HG03457 (cell line): ENCODE results near the gene RENBP.
A peak's percentile ranks its signal among the peaks of the same experiment; 100 is the strongest.

ENCODE experiments used
- ATAC-seq: cut with Tn5 transposase; IDR thresholded peaks from one replicate; pipeline ENCODE4 v1.9.1; 2021; ENCODE audit warnings: moderate number of reproducible peaks; ENCODE audit not compliant: unreplicated experiment

RENBP gene

GRCh38 chrX:153971450-153972367, 27.3 kb upstream of the RENBP start, which contains the start of gene HCFC1:
TSS of gene HCFC1 (minus strand) at chrX:153971818. CDS start at chrX:153970840, 978 bp downstream.
- peak; percentile 25 for ATAC-seq

GRCh38 chrX:153971124-153971449, 26.6 kb upstream of the RENBP start:
- no peak for ATAC-seq

- ATAC-seq, result no peak
Observed at GRCh38 chrX:153970357-153971123, 26.1 kb upstream of the RENBP start.

GRCh38 chrX:153969904-153970356, 25.5 kb upstream of the RENBP start:
- no peak for ATAC-seq

DNA sequence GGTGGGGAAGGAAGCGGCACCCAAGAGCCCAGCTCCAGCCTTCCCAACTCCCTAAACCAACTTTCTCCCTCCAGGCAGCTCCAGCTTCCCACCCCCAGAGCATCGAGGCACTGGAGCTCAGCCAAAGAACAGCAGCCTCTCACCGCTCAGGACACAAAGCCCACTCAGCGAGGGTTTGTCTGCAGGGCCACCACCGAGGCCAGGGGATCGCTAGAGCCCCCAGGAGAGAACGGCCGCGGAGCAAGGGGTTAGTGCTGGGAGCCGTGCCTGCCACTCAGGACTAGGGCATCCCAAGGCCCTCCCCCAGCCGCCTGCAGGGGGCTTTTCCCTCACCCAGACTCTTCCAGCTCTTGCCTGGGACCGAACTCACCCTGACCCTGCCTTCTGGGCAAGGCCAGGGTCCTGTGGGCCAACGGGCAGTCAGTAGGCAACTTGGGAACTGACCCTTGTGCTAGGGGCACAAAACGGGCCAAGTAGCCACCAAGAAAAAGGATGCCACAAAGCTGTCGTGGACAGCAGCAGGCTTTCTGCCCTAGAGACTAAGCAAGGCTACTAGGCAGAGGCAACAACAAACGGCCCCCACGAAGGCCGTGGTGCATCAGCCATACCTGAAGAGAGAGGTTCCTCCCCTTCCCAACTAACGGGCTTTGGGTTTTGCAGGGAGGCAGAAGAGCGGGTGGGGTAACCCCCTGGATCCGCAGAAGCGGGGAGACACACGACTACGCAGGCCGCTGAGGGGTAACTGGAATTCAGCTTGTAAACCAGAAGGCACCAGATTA, 24.9 kb upstream of the RENBP start:
- ATAC-seq, result no peak

DNA sequence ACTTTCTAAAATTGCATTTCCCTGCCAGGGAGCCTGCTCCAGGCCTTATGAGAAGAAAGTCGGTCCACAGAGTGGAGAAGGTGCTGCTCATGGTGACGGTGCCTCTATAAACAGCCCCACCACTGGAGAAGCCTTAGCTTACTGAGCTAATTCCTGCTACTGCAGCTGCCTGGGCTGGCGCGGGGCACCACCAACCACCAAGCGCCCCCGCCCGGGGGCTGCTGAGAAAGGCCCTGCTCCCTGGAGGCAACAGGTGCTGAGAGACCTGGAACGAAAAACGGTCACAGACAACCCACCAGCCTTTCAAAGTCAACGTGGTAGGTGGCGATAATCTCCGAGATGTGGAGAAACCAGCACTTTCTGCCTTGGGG, 24.3 kb upstream of the RENBP start:
- ATAC-seq, result no peak

- no peak for ATAC-seq
Observed at GRCh38 chrX:153968255-153968654, 23.8 kb upstream of the RENBP start.

DNA sequence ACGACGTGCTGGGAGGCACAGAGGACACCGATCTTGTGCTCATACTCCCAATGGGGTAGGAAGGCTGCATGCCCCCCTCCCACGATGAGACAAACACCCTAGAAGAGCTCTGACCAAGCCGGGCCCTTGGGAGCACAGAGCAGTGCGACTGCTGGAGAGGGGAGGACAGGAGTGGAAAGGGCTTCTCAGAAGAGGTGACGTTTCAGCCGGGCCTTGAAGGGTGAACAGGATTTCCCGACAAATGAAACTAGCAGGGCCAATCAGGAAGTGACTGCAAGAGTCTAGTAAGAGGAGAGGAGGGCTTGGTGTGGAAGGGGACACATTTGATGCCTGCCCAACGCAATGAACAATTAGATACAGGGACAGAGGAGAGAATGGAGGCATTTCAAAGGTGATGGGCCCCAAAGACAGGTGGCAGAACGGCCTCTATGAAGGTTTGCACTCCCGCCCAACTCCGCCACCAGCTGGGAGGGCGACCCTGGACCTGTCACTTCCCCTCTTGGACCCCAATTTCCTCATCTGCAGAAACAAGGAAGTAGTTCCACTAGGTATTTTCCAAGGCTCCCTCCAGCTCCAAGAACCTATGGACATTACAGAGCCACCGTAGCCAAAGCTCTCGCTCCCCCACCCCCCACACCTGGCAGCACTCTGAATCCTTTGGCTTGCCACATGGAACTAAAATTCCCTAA, 23.2 kb upstream of the RENBP start:
- no peak for ATAC-seq

DNA sequence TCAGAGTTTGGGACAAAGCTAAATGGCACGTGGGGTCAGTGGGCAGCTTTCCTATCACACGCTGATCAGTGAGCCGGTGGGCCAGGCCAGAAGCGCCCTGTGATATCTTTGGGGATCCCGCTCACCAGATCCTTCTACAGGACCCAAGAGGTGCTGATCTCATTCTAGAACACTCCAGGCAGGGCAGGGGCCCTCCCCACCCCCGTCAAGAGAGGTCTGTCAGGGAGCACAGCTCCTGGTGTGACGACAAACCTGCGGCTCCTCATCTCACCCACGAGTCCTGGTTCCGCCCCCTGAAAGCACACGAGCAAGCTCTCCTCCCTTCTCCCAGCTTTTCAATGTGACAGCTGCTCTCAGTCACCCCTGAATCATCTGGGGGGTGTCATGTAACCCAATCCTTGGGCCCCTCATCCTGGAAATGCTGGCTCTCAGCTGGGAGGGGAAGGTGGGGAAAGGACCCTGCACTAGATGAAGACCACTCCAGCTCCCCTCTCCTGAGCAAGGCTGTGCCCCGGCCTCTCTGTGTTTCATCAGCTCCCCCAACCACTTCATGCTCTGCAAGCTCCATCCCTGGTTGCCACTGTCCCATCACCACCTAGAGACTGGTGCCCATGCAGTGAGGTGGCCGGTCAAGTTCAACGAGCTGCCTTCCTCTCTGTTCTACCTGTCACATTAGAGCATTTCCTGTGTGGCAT, 22.5 kb upstream of the RENBP start:
- ATAC-seq, result no peak

GRCh38 chrX:153966283-153966688, 21.8 kb upstream of the RENBP start:
- ATAC-seq, result no peak

- no peak for ATAC-seq
Observed at GRCh38 chrX:153965406-153965805, 21.0 kb upstream of the RENBP start.

DNA sequence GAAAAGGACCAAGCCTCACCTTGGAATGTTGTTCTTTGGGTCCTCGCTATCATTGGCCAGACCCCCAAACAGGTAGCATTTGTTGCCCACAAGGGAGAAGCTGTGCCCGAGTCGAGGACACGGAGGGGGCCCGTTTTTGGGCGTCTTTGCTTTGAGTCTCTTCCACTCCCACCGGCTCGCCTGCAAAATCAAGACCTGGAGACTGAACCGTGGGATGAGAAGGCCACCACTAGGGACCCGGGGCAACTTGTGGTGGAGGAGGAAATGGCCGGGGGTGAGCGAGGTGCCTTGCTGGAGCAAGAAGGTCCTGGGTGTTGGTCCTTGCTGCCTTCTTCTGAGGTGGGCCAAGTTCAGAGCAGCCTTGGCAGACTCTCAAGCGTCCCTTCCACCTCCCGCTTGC, 19.7 kb upstream of the RENBP start:
- no peak for ATAC-seq

GRCh38 chrX:153963546-153963945, 19.1 kb upstream of the RENBP start:
- ATAC-seq, result no peak

GRCh38 chrX:153961292-153961691, 16.8 kb upstream of the RENBP start:
- no peak for ATAC-seq

GRCh38 chrX:153960786-153961185, 16.3 kb upstream of the RENBP start:
- ATAC-seq, result no peak

DNA sequence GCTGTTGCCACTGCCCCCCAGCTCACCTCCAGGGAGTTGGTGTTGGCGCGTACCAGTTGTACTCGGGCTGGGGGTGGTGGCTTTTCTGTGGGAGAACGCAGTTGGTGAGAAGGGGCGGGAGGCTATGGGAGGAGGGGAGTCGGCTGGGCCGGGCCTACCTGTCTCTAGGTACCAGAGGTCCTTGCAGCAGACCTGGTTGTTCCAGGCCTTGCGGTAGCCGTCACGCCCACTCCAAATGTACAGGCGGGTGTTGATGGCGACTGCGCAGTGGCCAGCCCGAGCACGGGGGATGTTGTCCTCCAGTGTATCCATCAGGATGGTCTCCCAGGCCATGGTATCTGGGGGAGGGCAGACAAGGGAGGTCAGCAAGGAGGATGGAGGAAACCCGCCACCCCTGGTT, 15.6 kb upstream of the RENBP start:
- no peak for ATAC-seq

DNA sequence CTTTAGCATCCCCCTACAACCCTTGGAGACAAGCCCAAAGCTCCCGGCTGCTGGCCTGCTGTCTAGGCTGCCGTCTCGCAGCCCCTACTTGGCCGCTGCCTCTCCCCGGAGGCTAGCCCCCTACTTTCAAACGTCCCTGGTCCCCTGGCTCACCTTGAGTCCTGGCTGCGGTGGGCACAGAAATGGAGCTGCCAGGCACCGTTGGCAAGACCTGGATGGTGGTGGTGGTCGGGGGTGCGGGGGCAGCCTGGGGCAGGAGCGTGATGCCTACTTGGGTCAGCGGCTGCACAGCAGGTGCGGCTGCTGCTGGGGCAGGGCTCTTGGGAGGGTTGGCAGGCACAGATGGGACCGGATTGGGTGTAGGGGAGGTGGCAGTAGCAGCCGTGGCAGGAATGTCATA, 15.2 kb upstream of the RENBP start:
- ATAC-seq, result no peak

DNA sequence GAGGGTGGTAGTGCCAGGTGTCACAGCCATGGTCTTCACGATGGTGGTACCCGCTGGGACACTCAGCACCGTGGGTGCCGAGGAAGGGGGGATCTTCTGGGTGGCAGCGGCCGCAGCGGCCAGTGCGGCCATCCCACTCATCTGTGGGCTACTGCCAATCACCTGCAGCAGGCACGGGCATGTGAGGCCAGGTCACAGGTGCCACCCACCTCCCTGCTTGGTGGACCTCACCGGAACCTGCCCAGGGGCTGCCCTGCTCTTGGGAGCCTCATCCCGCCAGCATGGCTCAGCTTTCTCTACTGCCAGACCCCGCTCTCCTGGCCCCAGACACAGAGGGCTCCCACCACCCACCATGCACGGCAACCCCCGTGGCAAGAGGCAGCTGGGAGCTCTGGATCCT, 14.2 kb upstream of the RENBP start:
- ATAC-seq, result no peak

- ATAC-seq, result no peak
Observed at GRCh38 chrX:153957224-153957623, 12.8 kb upstream of the RENBP start.
